Calu3 (cell line): ENCODE measurements around the gene KAT5. TPM values are rescaled to one million over a fixed set of nuclear protein-coding genes. Genes with fewer than 3 reads are reported as not detected.
"Not testable (repeated sequence)": the region's sequence is repeated elsewhere in the genome, so short reads cannot be mapped to it uniquely, and the experiment has no call there.

Source experiments
- BruUV-seq: library from RNA; stranded (reverse); fragments of 400-500 nt; replicated peaks from 2 replicates; lab custom pipeline; 2021; lab: Mats Ljungman, UMichigan
- CTCF ChIA-PET: fragments of 300-600 bp; sonication (Branson Sonifier 250); formaldehyde crosslinking; loops from one replicate; lab custom pipeline; 2022; ENCODE audit warnings: antibody characterized with exemption; lab: Charles Lee
- DNase-seq: peaks from one replicate; pipeline ENCODE4 v3.0.0; 2022
- H3K27ac Mint-ChIP-seq: one replicate; pipeline ENCODE4 v1.8.0; 2022; ENCODE audit warnings: mixed read lengths; ENCODE audit not compliant: unreplicated experiment
- H3K27me3 Mint-ChIP-seq: one replicate; pipeline ENCODE4 v1.8.0; 2022; ENCODE audit warnings: mixed read lengths; ENCODE audit not compliant: unreplicated experiment
- H3K36me3 Mint-ChIP-seq: one replicate; pipeline ENCODE4 v1.8.0; 2022; ENCODE audit warnings: mild to moderate bottlenecking, moderate library complexity, mixed read lengths; ENCODE audit not compliant: insufficient read depth, unreplicated experiment
- H3K4me1 Mint-ChIP-seq: one replicate; pipeline ENCODE4 v1.8.0; 2022; ENCODE audit warnings: mild to moderate bottlenecking, low read depth, mixed read lengths; ENCODE audit not compliant: unreplicated experiment
- H3K4me3 Mint-ChIP-seq: one replicate; pipeline ENCODE4 v1.8.0; 2022; ENCODE audit warnings: mild to moderate bottlenecking, low read depth, moderate library complexity, mixed read lengths; ENCODE audit not compliant: unreplicated experiment
- H3K9me3 Mint-ChIP-seq: one replicate; pipeline ENCODE4 v1.8.0; 2022; ENCODE audit warnings: low read depth, mixed read lengths; ENCODE audit not compliant: unreplicated experiment
- CTCF ChIP-seq: fragments of 200-600 bp; IDR thresholded peaks from one replicate; pipeline ENCODE4 v1.8.0; 2022; ENCODE audit warnings: antibody characterized with exemption; ENCODE audit not compliant: unreplicated experiment
- intact Hi-C: fragments of 100-400 bp; cut with micrococcal nuclease; formaldehyde crosslinking; loops from one replicate; pipeline ENCODE4 v1.10.0; 2022; ENCODE audit not compliant: unreplicated experiment
- total RNA-seq: library from RNA; stranded (reverse); gene quantifications from 2 replicates; pipeline ENCODE4 v1.2.3, GENCODE V29; 2022

Gene KAT5
- total RNA-seq, 1 experiment from 2014 or later = 50.9 TPM

GRCh38 chr11:65727865-65728264, 15.8 kb downstream of the KAT5 start:
- intact Hi-C loops = no loop called here
- DNase-seq = no peak
- H3K36me3 Mint-ChIP-seq = no peaks in the 10 kb centered on the region
- H3K4me1 Mint-ChIP-seq = no peaks in the 10 kb centered on the region
- no peaks in the 10 kb centered on the region for H3K9me3 Mint-ChIP-seq
- H3K27me3 Mint-ChIP-seq = peaks cover 22% of the 10 kb centered on the region
- H3K4me3 Mint-ChIP-seq = no peak overlapping the region
- CTCF ChIA-PET = interaction anchor here (0.6 kb wide), 1 partner anchor 98 kb away, joined by 3 read pairs; no protein-coding TSS in a partner anchor
- BruUV-seq = no TSS peak
- no peak overlapping the region for H3K27ac Mint-ChIP-seq
- no peak for TF ChIP-seq CTCF

- CTCF ChIA-PET = interaction anchor here (0.5 to 0.7 kb wide), 2 partner anchors 14 to 19 kb away, joined by 3 to 4 read pairs; no protein-coding TSS in a partner anchor
- Mint-ChIP-seq H3K27me3 (peaks cover 26% of the 10 kb centered on the region), H3K4me3 (no peak overlapping the region), H3K4me1 (no peaks in the 10 kb centered on the region), H3K27ac (no peak overlapping the region), H3K9me3 (no peaks in the 10 kb centered on the region), H3K36me3 (no peaks in the 10 kb centered on the region)
- DNase-seq = no peak
- BruUV-seq = no TSS peak
- intact Hi-C loops = no loop called here
- TF ChIP-seq CTCF = no peak
Observed at GRCh38 chr11:65730461-65730860, 18.4 kb downstream of the KAT5 start.

GRCh38 chr11:65735111-65735510, 23.1 kb downstream of the KAT5 start:
- H3K4me3 Mint-ChIP-seq, CTCF ChIA-PET, H3K9me3 Mint-ChIP-seq, DNase-seq, H3K4me1 Mint-ChIP-seq, H3K27ac Mint-ChIP-seq, BruUV-seq, intact Hi-C loops, H3K36me3 Mint-ChIP-seq: not testable (repeated sequence)
- H3K27me3 Mint-ChIP-seq = peaks cover 47% of the 10 kb centered on the region

GRCh38 chr11:65736810-65737209, 24.8 kb downstream of the KAT5 start:
- H3K36me3 Mint-ChIP-seq = no peaks in the 10 kb centered on the region
- peaks cover 8% of the 10 kb centered on the region for H3K9me3 Mint-ChIP-seq
- CTCF ChIA-PET = no interaction called here
- H3K27me3 Mint-ChIP-seq = peaks cover 54% of the 10 kb centered on the region
- intact Hi-C loops = no loop called here
- no TSS peak for BruUV-seq
- no peaks in the 10 kb centered on the region for H3K4me1 Mint-ChIP-seq
- no peak for DNase-seq
- H3K27ac Mint-ChIP-seq = no peak overlapping the region
- TF ChIP-seq CTCF = no peak
- H3K4me3 Mint-ChIP-seq = no peak overlapping the region

GRCh38 chr11:65739022-65739421, 27.0 kb downstream of the KAT5 start:
- Mint-ChIP-seq H3K9me3 (peaks cover 8% of the 10 kb centered on the region), H3K36me3 (no peaks in the 10 kb centered on the region), H3K27ac (no peak overlapping the region), H3K4me3 (no peak overlapping the region), H3K4me1 (no peaks in the 10 kb centered on the region), H3K27me3 (peaks cover 62% of the 10 kb centered on the region)
- intact Hi-C loops = no loop called here
- no TSS peak for BruUV-seq
- TF ChIP-seq CTCF = no peak
- DNase-seq = no peak
- CTCF ChIA-PET = no interaction called here
